PC-9 (cell line): ENCODE data around the gene COPB1. TPM values are rescaled to one million over a fixed set of nuclear protein-coding genes. Genes with fewer than 3 reads are reported as not detected.

ENCODE experiments used
- BruUV-seq: library from RNA; stranded (reverse); fragments of 400-500 nt; replicated peaks from 2 replicates; lab custom pipeline; 2021; lab: Mats Ljungman, UMichigan
- CTCF ChIA-PET: fragments of 300-600 bp; sonication (Branson Sonifier 250); formaldehyde crosslinking; loops from one replicate; lab custom pipeline; 2022; ENCODE audit warnings: antibody characterized with exemption; lab: Charles Lee
- POLR2A ChIA-PET: fragments of 300-600 bp; sonication (Branson Sonifier 250); formaldehyde crosslinking; loops from one replicate; lab custom pipeline; 2022; ENCODE audit warnings: antibody characterized with exemption; ENCODE audit not compliant: unreplicated experiment; lab: Charles Lee
- DNase-seq, 2 experiments: peaks; one replicate each; pipeline versions ENCODE4 v3.0.0 to v3.0.0-alpha.2; 2015 to 2022; ENCODE audit warnings: mixed read lengths in 1 of 2
- H2AFZ ChIP-seq: fragments of 200-600 bp; sonication (generic); 2 replicates; pipeline ENCODE4 v1.8.1; 2017; ENCODE audit warnings: antibody characterized with exemption
- H3F3A ChIP-seq: fragments of 200-600 bp; sonication (generic); 2 replicates; pipeline ENCODE4 v1.8.1; 2017; ENCODE audit warnings: antibody characterized with exemption, mild to moderate bottlenecking, low read depth; ENCODE audit not compliant: insufficient read depth
- H3K27ac ChIP-seq: fragments of 200-600 bp; sonication (generic); 2 replicates; pipeline ENCODE4 v1.6.1; 2016; ENCODE audit warnings: mixed run types
- H3K27me3 ChIP-seq: fragments of 200-600 bp; sonication (generic); 2 replicates; pipeline ENCODE4 v1.6.1; 2016; ENCODE audit warnings: low read depth, mixed run types; ENCODE audit not compliant: insufficient read depth
- H3K36me3 ChIP-seq: fragments of 200-600 bp; sonication (generic); 2 replicates; pipeline ENCODE4 v1.6.1; 2016; ENCODE audit warnings: low read depth, mixed run types
- H3K4me1 ChIP-seq: fragments of 200-600 bp; sonication (generic); replicated peaks from 2 replicates; pipeline ENCODE4 v1.6.1; 2016; ENCODE audit warnings: mixed run types; ENCODE audit not compliant: insufficient read depth
- H3K4me2 ChIP-seq: fragments of 200-600 bp; sonication (generic); 2 replicates; pipeline ENCODE4 v1.6.1; 2017; ENCODE audit warnings: mixed run types
- H3K4me3 ChIP-seq: fragments of 200-600 bp; sonication (generic); 2 replicates; pipeline ENCODE4 v1.6.1; 2016; ENCODE audit warnings: mixed run types
- H3K79me2 ChIP-seq: fragments of 200-600 bp; sonication (generic); 2 replicates; pipeline ENCODE4 v1.6.1; 2017; ENCODE audit warnings: low read depth, mixed run types
- H3K9me2 ChIP-seq: fragments of 200-600 bp; sonication (generic); 2 replicates; pipeline ENCODE4 v1.8.1; 2017; ENCODE audit warnings: mild to moderate bottlenecking; ENCODE audit not compliant: insufficient read depth
- H3K9me3 ChIP-seq: fragments of 200-600 bp; sonication (generic); 2 replicates; pipeline ENCODE4 v1.8.1; 2016; ENCODE audit warnings: low read depth; ENCODE audit not compliant: insufficient read depth
- H4K20me1 ChIP-seq: fragments of 200-600 bp; sonication (generic); 2 replicates; pipeline ENCODE4 v1.8.1; 2017; ENCODE audit not compliant: insufficient read depth
- CTCF ChIP-seq: fragments of 200-600 bp; sonication (generic); conservative IDR thresholded peaks from 2 replicates; pipeline ENCODE4 v1.6.1; 2017; ENCODE audit warnings: mixed run types, antibody characterized with exemption, mild to moderate bottlenecking, moderate library complexity
- EZH2 ChIP-seq: fragments of 200-600 bp; sonication (generic); IDR thresholded peaks from 2 replicates; pipeline ENCODE4 v1.8.0; 2017; ENCODE audit warnings: antibody characterized with exemption, low read depth
- intact Hi-C: fragments of 100-400 bp; cut with micrococcal nuclease; formaldehyde crosslinking; loops from one replicate; pipeline ENCODE4 v1.10.0; 2022; ENCODE audit not compliant: unreplicated experiment
- total RNA-seq: library from RNA; stranded (reverse); gene quantifications from 2 replicates; pipeline ENCODE4 v1.2.3, GENCODE V29; 2021

The COPB1 gene
- total RNA-seq, 1 experiment from 2014 or later: 82.8 TPM

GRCh38 chr11:14471127-14471526 lies 28.5 kb downstream of the COPB1 start:
- Histone ChIP-seq H3K4me3 (no peak overlapping the region), H3K9me3 (no peaks in the 10 kb centered on the region), H2AFZ (no peak overlapping the region), H3K36me3 (peaks cover 29% of the 10 kb centered on the region; the same call in 1 of the 2 replicates), H3K9me2 (no peaks in the 10 kb centered on the region), H3K27ac (no peak overlapping the region), H3F3A (no peaks in the 10 kb centered on the region), H4K20me1 (no peaks in the 10 kb centered on the region; the same call in 1 of the 2 replicates), H3K27me3 (no peaks in the 10 kb centered on the region), H3K79me2 (no peaks in the 10 kb centered on the region), H3K4me2 (no peak overlapping the region), H3K4me1 (no peaks in the 10 kb centered on the region)
- TF ChIP-seq EZH2 (no peak), CTCF (no peak)
- POLR2A ChIA-PET: no interaction called here
- no TSS peak for BruUV-seq
- intact Hi-C loops: no loop called here
- no peak for DNase-seq
- CTCF ChIA-PET: no interaction called here

GRCh38 chr11:14463623-14464022 lies 36.0 kb downstream of the COPB1 start:
- Histone ChIP-seq H3K4me2 (no peak overlapping the region), H3F3A (no peaks in the 10 kb centered on the region), H3K9me2 (no peaks in the 10 kb centered on the region), H3K4me3 (no peak overlapping the region), H3K27ac (no peak overlapping the region), H3K27me3 (no peaks in the 10 kb centered on the region), H3K79me2 (no peaks in the 10 kb centered on the region), H3K4me1 (no peaks in the 10 kb centered on the region), H2AFZ (no peak overlapping the region), H3K9me3 (no peaks in the 10 kb centered on the region), H3K36me3 (peaks cover 43% of the 10 kb centered on the region), H4K20me1 (no peaks in the 10 kb centered on the region)
- no peak for DNase-seq
- no TSS peak for BruUV-seq
- ChIA-PET CTCF (no interaction called here), POLR2A (no interaction called here)
- intact Hi-C loops: no loop called here
- TF ChIP-seq CTCF (no peak), EZH2 (no peak)

GRCh38 chr11:14460147-14460546 lies 39.5 kb downstream of the COPB1 start:
- no TSS peak for BruUV-seq

More at GRCh38 chr11:14460147-14460546, 39.5 kb downstream of the COPB1 start:
- DNase-seq: no peak
- H3K4me1 ChIP-seq: peaks cover 12% of the 10 kb centered on the region
- no peak for TF ChIP-seq EZH2
- TF ChIP-seq CTCF: no peak
- CTCF ChIA-PET: no interaction called here
- intact Hi-C loops: no loop called here
- H4K20me1 ChIP-seq: no peaks in the 10 kb centered on the region
- H3K79me2 ChIP-seq: no peaks in the 10 kb centered on the region
- H3K27ac ChIP-seq: no peak overlapping the region
- POLR2A ChIA-PET: no interaction called here
- H3K4me2 ChIP-seq: no peak overlapping the region
- peaks cover 25% of the 10 kb centered on the region for H3K36me3 ChIP-seq
- no peaks in the 10 kb centered on the region for H3K9me2 ChIP-seq
- H3K4me3 ChIP-seq: no peak overlapping the region
- H2AFZ ChIP-seq: no peak overlapping the region
- H3K27me3 ChIP-seq: no peaks in the 10 kb centered on the region
- no peaks in the 10 kb centered on the region for H3K9me3 ChIP-seq
- H3F3A ChIP-seq: peaks cover 12% of the 10 kb centered on the region; the same call in 1 of the 2 replicates
